Measurements from ENCODE around the gene PTEN.

Gene PTEN

GRCh38 chr10:87928996-87929395 lies 65.6 kb downstream of the PTEN start:
- no peaks in the 10 kb centered on the region for H3K9me3 ChIP-seq (ENCODE audit: control insufficient read depth, low read length)
- H3K4me1 ChIP-seq (ENCODE audit: control insufficient read depth, insufficient read depth, low read length, poor library complexity, severe bottlenecking), result no peaks in the 10 kb centered on the region
- no peak overlapping the region for H3K4me3 ChIP-seq (ENCODE audit: insufficient read depth, low read depth, low read length, poor library complexity, severe bottlenecking)
- no peaks in the 10 kb centered on the region for H3K36me3 ChIP-seq (ENCODE audit: control insufficient read depth, insufficient read depth, low read length)
- H3K27ac ChIP-seq (ENCODE audit: insufficient read depth, low read length, poor library complexity, severe bottlenecking), result no peak overlapping the region
- H3K27me3 ChIP-seq (replicated peaks; ENCODE audit: control insufficient read depth, insufficient read depth, low read length, poor library complexity, severe bottlenecking), result no peaks in the 10 kb centered on the region
- DNase-seq, result no peak

DNA sequence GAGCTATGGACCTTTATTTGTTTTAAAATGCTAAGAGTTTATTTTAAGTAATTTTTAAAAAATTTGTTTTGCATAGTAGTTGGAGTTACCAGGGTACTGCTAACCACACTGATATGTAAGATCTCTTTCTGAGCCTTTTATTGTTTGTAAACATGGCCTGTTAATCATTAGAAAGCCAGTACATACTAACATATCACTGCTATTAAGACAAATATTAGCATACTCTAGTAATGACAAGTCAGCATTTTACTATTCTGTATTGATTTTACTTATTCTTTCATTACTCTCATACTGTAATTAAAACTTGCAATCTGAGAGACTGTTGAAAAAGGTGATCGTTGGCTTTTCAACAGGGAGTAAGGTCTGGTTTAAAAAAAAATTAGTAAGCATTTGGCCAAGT lies 66.7 kb downstream of the PTEN start:
- Histone ChIP-seq H3K27me3 (replicated peaks; ENCODE audit: control insufficient read depth, insufficient read depth, low read length, poor library complexity, severe bottlenecking) (no peaks in the 10 kb centered on the region), H3K9me3 (ENCODE audit: control insufficient read depth, low read length) (no peaks in the 10 kb centered on the region), H3K4me3 (ENCODE audit: insufficient read depth, low read depth, low read length, poor library complexity, severe bottlenecking) (no peak overlapping the region), H3K36me3 (ENCODE audit: control insufficient read depth, insufficient read depth, low read length) (no peaks in the 10 kb centered on the region), H3K4me1 (ENCODE audit: control insufficient read depth, insufficient read depth, low read length, poor library complexity, severe bottlenecking) (no peaks in the 10 kb centered on the region), H3K27ac (ENCODE audit: insufficient read depth, low read length, poor library complexity, severe bottlenecking) (no peak overlapping the region)
- no peak for DNase-seq

GRCh38 chr10:87930934-87931835 lies 67.8 kb downstream of the PTEN start:
- Histone ChIP-seq H3K27ac (ENCODE audit: insufficient read depth, low read length, poor library complexity, severe bottlenecking) (no peak overlapping the region), H3K27me3 (replicated peaks; ENCODE audit: control insufficient read depth, insufficient read depth, low read length, poor library complexity, severe bottlenecking) (no peaks in the 10 kb centered on the region), H3K4me1 (ENCODE audit: control insufficient read depth, insufficient read depth, low read length, poor library complexity, severe bottlenecking) (no peaks in the 10 kb centered on the region), H3K36me3 (ENCODE audit: control insufficient read depth, insufficient read depth, low read length) (no peaks in the 10 kb centered on the region), H3K9me3 (ENCODE audit: control insufficient read depth, low read length) (no peaks in the 10 kb centered on the region), H3K4me3 (ENCODE audit: insufficient read depth, low read depth, low read length, poor library complexity, severe bottlenecking) (no peak overlapping the region)
- DNase-seq, result no peak

DNA sequence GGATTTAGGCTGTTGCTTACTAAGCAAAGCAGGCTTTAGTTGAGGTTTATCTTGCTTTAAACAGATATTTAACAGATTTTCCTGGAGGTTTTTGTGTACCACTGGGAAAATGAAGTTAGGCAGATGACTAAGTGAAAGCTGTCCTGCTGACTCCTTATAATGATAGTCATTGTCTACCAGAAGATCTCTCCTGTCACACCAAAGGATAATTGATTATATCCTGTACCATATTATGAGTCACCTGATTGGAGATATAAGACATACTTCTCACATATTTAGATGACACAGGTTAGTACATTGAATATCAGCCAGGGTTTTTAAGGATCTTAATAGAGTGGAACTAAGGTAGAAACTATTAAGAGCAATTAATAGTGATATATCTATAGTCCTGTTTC lies 68.4 kb downstream of the PTEN start:
- Histone ChIP-seq H3K27ac (ENCODE audit: insufficient read depth, low read length, poor library complexity, severe bottlenecking) (no peak overlapping the region), H3K9me3 (ENCODE audit: control insufficient read depth, low read length) (no peaks in the 10 kb centered on the region)

GRCh38 chr10:87935290-87936141 lies 72.1 kb downstream of the PTEN start:
- no peak for DNase-seq
- H3K9me3 ChIP-seq (ENCODE audit: control insufficient read depth, low read length), result no peaks in the 10 kb centered on the region
- no peaks in the 10 kb centered on the region for H3K27me3 ChIP-seq (replicated peaks; ENCODE audit: control insufficient read depth, insufficient read depth, low read length, poor library complexity, severe bottlenecking)
- no peak overlapping the region for H3K27ac ChIP-seq (ENCODE audit: insufficient read depth, low read length, poor library complexity, severe bottlenecking)
- H3K4me3 ChIP-seq (ENCODE audit: insufficient read depth, low read depth, low read length, poor library complexity, severe bottlenecking), result no peak overlapping the region
- no peaks in the 10 kb centered on the region for H3K4me1 ChIP-seq (ENCODE audit: control insufficient read depth, insufficient read depth, low read length, poor library complexity, severe bottlenecking)
- H3K36me3 ChIP-seq (ENCODE audit: control insufficient read depth, insufficient read depth, low read length), result peaks cover 4% of the 10 kb centered on the region

More for the DNA sequence above, 68.4 kb downstream of the PTEN start:
- DNase-seq, result no peak
- no peaks in the 10 kb centered on the region for H3K4me1 ChIP-seq (ENCODE audit: control insufficient read depth, insufficient read depth, low read length, poor library complexity, severe bottlenecking)
- H3K36me3 ChIP-seq (ENCODE audit: control insufficient read depth, insufficient read depth, low read length), result no peaks in the 10 kb centered on the region
- H3K4me3 ChIP-seq (ENCODE audit: insufficient read depth, low read depth, low read length, poor library complexity, severe bottlenecking), result no peak overlapping the region
- H3K27me3 ChIP-seq (replicated peaks; ENCODE audit: control insufficient read depth, insufficient read depth, low read length, poor library complexity, severe bottlenecking), result no peaks in the 10 kb centered on the region

GRCh38 chr10:87940210-87940609 lies 76.8 kb downstream of the PTEN start:
- no peak overlapping the region for H3K27ac ChIP-seq (ENCODE audit: insufficient read depth, low read length, poor library complexity, severe bottlenecking)
- H3K9me3 ChIP-seq (ENCODE audit: control insufficient read depth, low read length), result no peaks in the 10 kb centered on the region
- H3K36me3 ChIP-seq (ENCODE audit: control insufficient read depth, insufficient read depth, low read length), result peaks cover 4% of the 10 kb centered on the region
- no peak for DNase-seq
- H3K4me1 ChIP-seq (ENCODE audit: control insufficient read depth, insufficient read depth, low read length, poor library complexity, severe bottlenecking), result no peaks in the 10 kb centered on the region
- no peaks in the 10 kb centered on the region for H3K27me3 ChIP-seq (replicated peaks; ENCODE audit: control insufficient read depth, insufficient read depth, low read length, poor library complexity, severe bottlenecking)
- no peak overlapping the region for H3K4me3 ChIP-seq (ENCODE audit: insufficient read depth, low read depth, low read length, poor library complexity, severe bottlenecking)

DNA sequence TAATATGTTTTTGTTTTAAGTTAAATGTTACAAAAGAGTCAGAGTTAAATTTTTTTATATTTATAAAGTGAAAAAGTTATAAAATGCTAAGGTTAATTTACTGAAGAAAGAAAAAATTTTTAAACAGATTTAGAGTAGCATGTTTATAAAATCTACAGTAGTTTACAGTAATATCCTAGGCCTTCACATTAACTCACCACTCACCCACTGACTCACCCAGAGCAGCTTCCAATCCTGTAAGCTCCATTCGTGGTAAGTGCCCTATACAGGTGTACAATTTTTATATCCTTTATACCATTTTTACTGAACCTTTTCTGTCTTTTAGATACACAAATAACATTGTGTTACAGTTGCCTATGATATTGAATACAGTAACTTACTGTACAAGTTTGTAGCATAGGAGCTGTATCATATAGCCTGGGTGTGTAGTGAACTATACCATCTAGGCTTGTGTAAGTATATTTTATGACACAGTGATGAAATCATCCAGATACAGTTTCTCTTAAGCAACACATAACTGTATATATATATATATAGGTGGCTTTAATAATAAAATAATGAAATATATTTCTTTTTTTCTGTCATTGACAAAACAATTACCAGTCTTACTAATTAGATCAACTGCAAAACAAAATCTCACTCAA lies 79.6 kb downstream of the PTEN start:
- no peak for DNase-seq
- no peaks in the 10 kb centered on the region for H3K27me3 ChIP-seq (replicated peaks; ENCODE audit: control insufficient read depth, insufficient read depth, low read length, poor library complexity, severe bottlenecking)
- H3K27ac ChIP-seq (ENCODE audit: insufficient read depth, low read length, poor library complexity, severe bottlenecking), result no peak overlapping the region
- H3K4me1 ChIP-seq (ENCODE audit: control insufficient read depth, insufficient read depth, low read length, poor library complexity, severe bottlenecking), result no peaks in the 10 kb centered on the region
- H3K36me3 ChIP-seq (ENCODE audit: control insufficient read depth, insufficient read depth, low read length), result peaks cover 4% of the 10 kb centered on the region
- no peaks in the 10 kb centered on the region for H3K9me3 ChIP-seq (ENCODE audit: control insufficient read depth, low read length)
- H3K4me3 ChIP-seq (ENCODE audit: insufficient read depth, low read depth, low read length, poor library complexity, severe bottlenecking), result no peak overlapping the region

GRCh38 chr10:87945984-87946383 lies 82.6 kb downstream of the PTEN start:
- Histone ChIP-seq H3K27ac (ENCODE audit: insufficient read depth, low read length, poor library complexity, severe bottlenecking) (no peak overlapping the region), H3K4me1 (ENCODE audit: control insufficient read depth, insufficient read depth, low read length, poor library complexity, severe bottlenecking) (no peaks in the 10 kb centered on the region)

DNA sequence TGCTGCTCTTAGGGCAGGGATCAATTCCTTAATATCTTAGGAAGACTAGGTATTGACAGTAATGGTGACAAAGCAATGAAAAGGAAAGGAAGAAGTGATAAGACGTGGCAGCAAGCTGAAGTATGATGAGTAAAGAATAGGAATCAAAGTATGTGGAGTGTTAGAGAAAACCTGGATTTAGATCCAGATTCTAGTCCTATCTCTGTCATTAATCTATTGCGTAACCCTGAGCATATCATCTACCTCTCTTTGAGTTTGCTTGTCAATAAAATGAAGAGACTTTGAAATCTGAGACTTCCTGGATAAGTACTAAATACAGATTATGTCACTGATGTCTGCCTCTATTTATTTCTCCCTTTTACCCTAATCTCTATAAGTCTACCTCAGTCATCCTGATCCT lies 89.2 kb downstream of the PTEN start:
- H3K27me3 ChIP-seq (replicated peaks; ENCODE audit: control insufficient read depth, insufficient read depth, low read length, poor library complexity, severe bottlenecking), result no peaks in the 10 kb centered on the region
- H3K4me3 ChIP-seq (ENCODE audit: insufficient read depth, low read depth, low read length, poor library complexity, severe bottlenecking), result no peak overlapping the region
- DNase-seq, result no peak
- no peaks in the 10 kb centered on the region for H3K9me3 ChIP-seq (ENCODE audit: control insufficient read depth, low read length)
- H3K27ac ChIP-seq (ENCODE audit: insufficient read depth, low read length, poor library complexity, severe bottlenecking), result no peak overlapping the region
- no peaks in the 10 kb centered on the region for H3K4me1 ChIP-seq (ENCODE audit: control insufficient read depth, insufficient read depth, low read length, poor library complexity, severe bottlenecking)
- H3K36me3 ChIP-seq (ENCODE audit: control insufficient read depth, insufficient read depth, low read length), result peaks cover 20% of the 10 kb centered on the region

More at GRCh38 chr10:87945984-87946383, 82.6 kb downstream of the PTEN start:
- DNase-seq, result no peak
- no peaks in the 10 kb centered on the region for H3K9me3 ChIP-seq (ENCODE audit: control insufficient read depth, low read length)
- H3K27me3 ChIP-seq (replicated peaks; ENCODE audit: control insufficient read depth, insufficient read depth, low read length, poor library complexity, severe bottlenecking), result no peaks in the 10 kb centered on the region
- H3K4me3 ChIP-seq (ENCODE audit: insufficient read depth, low read depth, low read length, poor library complexity, severe bottlenecking), result no peak overlapping the region
- no peaks in the 10 kb centered on the region for H3K36me3 ChIP-seq (ENCODE audit: control insufficient read depth, insufficient read depth, low read length)

Measured in effector memory CD4-positive, alpha-beta T cell (primary cell).